HG03354 (cell line): ENCODE measurements around the gene SIM2.

Experiments
- ATAC-seq: cut with Tn5 transposase; IDR thresholded peaks from one replicate; pipeline ENCODE4 v1.9.1; 2021; ENCODE audit warnings: mild to moderate bottlenecking; ENCODE audit not compliant: unreplicated experiment, poor library complexity, severe bottlenecking

The SIM2 gene

GRCh38 chr21:36684957-36685714 lies 13.8 kb upstream of the SIM2 start:
- ATAC-seq: no peak

- no peak for ATAC-seq
Measured at GRCh38 chr21:36686955-36687354, 12.0 kb upstream of the SIM2 start.

GRCh38 chr21:36688324-36688723 lies 10.6 kb upstream of the SIM2 start:
- ATAC-seq: no peak

GRCh38 chr21:36689324-36689723 lies 9.6 kb upstream of the SIM2 start:
- no peak for ATAC-seq

GRCh38 chr21:36690628-36691554 lies 8.0 kb upstream of the SIM2 start:
- ATAC-seq: no peak

GRCh38 chr21:36691555-36692041 lies 7.3 kb upstream of the SIM2 start:
- ATAC-seq: no peak

GRCh38 chr21:36692114-36692834 lies 6.6 kb upstream of the SIM2 start:
- ATAC-seq: no peak

GRCh38 chr21:36692835-36693488 lies 6.0 kb upstream of the SIM2 start:
- ATAC-seq: no peak

- no peak for ATAC-seq
Measured at GRCh38 chr21:36693489-36694030, 5.4 kb upstream of the SIM2 start.

GRCh38 chr21:36694031-36694515 lies 4.8 kb upstream of the SIM2 start:
- ATAC-seq: no peak

- no peak for ATAC-seq
Measured at GRCh38 chr21:36694593-36695282, 4.2 kb upstream of the SIM2 start.

- no peak for ATAC-seq
Measured at GRCh38 chr21:36695283-36695634, 3.7 kb upstream of the SIM2 start.

GRCh38 chr21:36695671-36696389 lies 3.1 kb upstream of the SIM2 start:
- no peak for ATAC-seq

GRCh38 chr21:36696390-36697059 lies 2.4 kb upstream of the SIM2 start:
- ATAC-seq: no peak

- no peak for ATAC-seq
Measured at GRCh38 chr21:36697060-36697850, 1.7 kb upstream of the SIM2 start.

GRCh38 chr21:36697851-36698384 lies 997 bp upstream of the SIM2 start:
- ATAC-seq: no peak
